Activated naive CD4-positive, alpha-beta T cell treated with Interleukin-2 at 50 U/mL for 16 hours (primary cell): Measurements from ENCODE around the gene ASPHD2.
A peak's percentile ranks its signal among the peaks of the same experiment; 100 is the strongest.
"Not testable (repeated sequence)": the region's sequence is repeated elsewhere in the genome, so short reads cannot be mapped to it uniquely, and the experiment has no call there.

ENCODE experiments used
- DNase-seq: peaks from one replicate; pipeline ENCODE4 v3.0.0-alpha.2; 2020

The ASPHD2 gene, protein sequence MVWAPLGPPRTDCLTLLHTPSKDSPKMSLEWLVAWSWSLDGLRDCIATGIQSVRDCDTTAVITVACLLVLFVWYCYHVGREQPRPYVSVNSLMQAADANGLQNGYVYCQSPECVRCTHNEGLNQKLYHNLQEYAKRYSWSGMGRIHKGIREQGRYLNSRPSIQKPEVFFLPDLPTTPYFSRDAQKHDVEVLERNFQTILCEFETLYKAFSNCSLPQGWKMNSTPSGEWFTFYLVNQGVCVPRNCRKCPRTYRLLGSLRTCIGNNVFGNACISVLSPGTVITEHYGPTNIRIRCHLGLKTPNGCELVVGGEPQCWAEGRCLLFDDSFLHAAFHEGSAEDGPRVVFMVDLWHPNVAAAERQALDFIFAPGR

DNA sequence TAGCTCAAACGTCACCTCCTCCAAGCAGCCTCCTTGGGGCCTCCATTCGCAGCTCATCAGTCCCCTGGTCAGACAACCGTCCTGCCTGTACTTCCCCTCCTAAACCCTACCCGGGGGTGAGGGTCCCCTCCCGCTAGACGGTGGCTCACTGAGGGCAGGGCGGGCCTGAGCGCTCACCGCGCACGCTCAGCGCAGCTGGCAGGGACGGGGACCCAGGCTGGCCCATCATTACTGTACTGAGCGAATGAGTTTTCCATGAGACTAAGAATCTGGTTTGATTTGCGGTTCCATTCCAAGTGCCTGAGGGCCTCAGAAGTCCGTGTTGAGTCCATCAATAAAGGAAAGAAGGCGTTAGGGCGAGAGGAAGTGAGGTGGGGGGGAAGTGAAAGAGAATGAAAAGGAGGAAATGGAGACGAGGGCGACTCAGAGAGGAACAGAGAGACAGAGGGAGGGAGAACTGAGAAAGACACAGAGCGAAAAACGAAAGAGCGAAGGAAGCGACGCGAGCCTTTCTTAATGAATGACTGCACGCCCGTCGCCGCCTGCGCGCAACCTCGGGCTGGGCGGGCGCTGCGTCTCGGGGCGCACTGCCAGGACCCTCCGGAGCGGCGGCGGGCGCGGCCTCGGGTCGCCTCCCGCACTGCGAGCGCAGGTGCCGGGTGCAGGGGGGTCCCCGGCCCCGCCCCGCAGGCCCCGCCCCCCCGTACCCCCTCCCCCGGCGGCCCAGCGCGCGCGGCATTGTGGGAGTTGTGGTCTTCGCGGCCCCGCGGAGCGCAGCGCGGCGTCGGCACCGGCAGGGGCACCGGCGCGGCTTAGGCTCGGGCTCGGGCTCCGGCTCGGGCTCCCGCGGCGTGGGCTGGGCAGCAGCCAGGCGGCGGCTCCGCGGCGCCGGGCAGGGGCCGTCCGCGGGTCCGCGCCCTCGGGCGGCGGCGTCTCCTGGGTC, at the start of gene ASPHD2:
ASPHD2 (plus strand) TSS at position 746 of the 943 bp plus-strand sequence. CDS start 4,356 bp downstream, outside the sequence.
- DNase-seq: peak; percentile 85

DNA sequence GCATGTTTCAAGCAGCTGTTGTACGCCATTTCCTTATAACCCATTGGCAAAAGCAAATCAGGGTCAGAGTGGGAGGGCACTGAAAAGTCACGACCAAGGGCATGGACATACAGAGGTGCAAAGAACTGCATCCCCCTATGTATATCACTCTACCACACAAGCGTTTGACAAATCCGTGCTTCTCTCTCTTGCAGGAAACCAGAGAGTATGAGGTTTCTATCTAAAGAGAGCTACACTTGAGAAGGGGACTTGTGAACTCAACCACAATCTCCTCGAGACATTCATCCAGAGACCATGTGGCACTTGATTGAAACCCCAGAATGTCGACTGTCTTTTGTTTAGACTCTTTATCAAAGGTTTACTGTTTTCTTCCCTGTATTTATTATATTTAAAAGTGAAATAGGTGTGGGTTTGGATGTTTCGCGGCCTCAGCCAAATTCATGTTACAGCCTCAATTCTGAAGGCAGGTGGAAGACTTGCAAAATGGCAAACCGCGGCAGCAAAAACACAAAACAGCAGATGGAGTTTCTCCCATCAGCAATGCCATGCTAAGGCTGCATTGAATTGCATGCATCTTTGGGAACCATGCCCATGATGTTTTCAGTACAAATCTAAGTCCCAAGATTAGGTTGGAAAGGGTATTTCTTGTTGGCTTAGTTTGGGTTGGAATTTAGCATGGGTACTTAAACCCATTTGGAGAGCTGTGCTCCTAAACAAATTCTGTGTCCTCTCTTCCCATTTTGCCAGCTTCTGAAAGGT, 48.8 kb upstream of the ASPHD2 start:
- no peak for DNase-seq

DNA sequence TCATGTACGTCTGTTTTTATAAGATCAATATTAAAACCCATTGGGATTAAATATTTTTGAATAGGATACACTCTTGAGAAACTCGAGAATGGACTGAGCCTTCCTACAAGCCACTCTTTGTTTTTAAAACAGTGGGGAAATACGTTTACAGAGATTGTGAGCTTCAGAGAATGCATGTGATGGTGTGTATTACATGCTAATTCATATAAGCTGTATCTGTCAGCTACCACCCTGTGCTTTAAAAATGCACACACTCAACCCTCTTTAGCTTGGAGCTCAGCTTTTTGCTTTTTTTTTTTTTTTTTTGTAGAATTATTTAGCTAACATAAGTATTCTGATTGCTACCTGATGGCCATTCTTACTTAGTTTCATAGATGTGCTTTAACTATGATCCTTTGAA, 46.3 kb upstream of the ASPHD2 start:
- no peak for DNase-seq

DNA sequence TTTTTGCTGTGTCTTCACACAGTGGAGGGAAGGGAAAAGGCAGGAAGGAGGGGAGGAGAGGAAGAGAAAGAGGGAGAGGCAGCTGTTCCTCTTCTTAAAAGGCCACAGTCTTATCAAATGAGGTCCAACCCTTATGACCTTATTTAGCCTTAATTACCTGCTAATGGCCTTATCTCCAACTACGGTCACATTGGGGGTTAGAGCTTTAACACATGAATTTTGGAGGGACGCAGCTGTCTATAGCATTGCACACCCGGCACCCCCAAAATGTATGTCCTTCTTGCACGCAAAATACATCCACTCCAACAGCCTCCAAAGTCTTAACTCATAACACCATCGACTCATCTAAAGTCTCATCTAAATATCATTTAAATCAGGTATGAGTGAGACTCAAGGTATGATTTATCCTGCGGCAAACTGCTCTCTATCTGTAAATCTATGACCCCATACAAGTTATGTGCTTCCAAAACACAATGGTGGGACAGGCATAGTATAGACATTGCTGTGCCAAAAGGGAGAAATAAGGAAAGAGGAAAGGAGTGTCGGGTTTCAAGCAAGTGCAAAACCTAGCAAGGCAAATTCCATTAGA, 45.0 kb upstream of the ASPHD2 start:
- DNase-seq: no peak

DNA sequence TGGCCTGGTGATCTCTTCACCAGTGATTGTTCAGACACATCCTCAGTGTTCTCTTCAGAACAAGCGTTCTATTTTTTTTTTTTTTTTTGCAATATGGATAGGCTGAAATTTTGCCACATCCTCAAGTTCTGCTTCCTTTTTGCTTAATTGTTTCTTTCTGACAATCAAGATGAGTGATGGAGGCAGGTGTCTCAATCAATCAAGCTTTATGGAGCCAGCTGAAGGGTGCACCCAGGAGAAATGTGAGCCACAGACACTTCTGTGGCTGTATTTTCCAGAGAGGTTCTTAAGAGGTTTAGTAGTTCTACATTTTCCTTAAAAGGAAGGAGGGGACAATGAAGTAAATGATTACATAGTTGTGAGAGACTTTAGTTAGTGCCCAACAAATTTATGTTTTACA, 43.9 kb upstream of the ASPHD2 start:
- DNase-seq: no peak

DNA sequence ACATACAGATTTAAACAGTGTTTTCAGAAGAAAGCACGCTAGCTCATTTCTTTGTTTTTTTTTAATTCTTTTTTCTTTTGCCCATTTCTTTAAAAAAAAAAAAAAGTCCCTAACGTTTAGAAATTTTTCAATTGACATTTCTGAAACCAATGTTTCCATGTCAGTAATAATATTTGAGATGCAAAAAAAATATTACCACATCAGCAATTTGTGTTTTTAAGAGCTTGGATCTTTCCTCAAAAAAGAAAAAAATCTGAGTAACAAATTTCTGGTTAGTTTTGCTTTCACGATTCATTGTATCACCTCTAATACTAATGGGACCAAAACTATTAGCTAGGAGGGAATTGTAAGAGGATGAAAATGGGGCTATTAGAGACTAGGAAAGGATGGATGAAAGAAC, 39.9 kb upstream of the ASPHD2 start:
- no peak for DNase-seq

DNA sequence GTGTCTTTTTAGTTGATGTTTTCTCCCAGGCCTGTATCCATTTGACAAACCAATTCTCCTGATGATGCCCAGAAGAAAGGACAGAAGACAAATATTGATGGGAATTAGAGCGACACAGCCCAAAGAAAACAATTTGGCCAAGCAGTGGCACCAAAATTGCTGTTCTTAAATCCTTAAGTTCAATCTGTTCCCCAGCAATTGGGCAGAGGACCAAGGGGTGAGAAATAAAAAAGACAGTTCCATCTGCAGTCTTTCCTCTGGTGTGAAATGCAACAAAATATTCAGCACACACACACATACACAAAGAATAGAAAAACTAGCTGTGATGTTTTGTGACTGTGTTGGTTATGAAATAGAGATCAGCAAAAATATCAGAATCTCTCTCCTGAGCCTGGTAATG, 38.0 kb upstream of the ASPHD2 start:
- no peak for DNase-seq

DNA sequence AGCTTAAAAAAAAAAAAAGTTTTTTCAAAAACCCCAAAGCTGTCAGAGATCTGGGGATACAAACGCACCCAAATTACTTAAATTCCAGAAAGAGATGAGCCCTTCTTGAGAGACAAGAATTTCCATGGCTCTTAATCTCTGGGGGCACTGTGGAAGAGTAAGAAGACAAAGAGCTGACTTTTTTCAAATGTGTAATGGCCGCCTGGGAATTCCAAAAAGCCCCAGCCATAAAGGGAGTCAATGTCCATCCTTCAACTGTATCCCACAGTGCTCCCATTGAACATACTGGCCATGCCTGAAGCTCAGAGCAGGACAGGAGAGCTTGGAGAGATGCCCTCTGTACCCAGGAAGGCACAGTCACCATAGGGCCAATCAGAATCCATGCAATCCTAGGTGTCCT, 37.4 kb upstream of the ASPHD2 start:
- DNase-seq: no peak

DNA sequence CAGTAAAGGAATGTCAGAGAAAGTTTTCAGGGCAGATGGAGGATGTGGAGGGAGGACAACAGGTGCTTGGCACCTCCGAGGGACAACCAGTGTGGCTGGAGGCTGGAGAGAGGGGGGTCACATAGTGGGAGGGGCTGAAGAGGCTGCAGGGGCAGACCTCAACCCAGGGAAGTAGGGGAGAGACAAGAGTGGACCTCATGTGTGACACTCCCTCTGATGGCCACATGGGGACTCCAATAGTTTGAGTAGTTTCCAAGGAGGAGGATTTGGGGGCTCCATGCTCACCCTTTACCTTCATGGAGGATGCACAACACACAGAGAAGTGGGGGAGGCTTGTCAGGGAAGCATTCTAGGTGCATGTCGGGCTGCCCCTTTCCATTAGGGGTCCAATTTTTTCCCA, 35.1 kb upstream of the ASPHD2 start:
- no peak for DNase-seq

DNA sequence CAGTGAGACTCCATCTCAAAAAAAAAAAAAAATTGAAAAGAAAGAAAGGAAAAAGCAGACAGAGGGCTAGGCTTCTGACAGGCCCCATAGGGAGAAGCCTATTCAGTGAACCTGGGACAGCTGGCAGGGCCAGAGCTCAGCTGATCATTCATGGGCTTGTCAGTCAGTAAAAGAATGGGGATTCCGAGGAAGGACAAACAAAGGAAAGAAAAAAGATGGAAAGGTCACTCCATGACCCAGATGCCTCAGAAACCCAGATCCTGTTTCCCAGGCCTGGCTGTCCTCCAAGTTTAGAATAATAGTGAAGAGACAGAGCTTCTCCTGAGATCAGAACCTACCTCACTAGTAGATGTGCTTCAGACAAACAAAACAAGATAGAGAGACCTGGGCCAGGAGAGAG, 34.3 kb upstream of the ASPHD2 start:
- DNase-seq: no peak

DNA sequence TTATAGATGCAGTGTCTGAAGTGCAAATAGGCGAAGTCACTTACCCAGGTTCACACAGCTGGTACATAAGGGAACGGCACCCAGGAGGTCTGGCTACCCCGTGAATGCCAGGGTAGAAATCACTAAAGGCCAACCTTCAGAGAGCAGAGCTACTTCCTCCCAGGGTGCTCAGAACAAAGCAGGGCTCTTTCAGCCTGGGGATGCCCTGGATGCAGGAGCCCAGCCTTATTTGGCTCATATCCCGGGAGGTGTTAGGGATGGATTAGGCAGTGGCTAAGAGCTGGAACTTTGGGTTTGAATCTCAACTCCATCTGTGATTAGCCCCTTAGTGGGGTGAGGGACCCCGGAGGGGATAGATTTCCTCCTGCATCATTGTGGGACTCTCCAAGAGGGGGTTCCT, 33.1 kb upstream of the ASPHD2 start:
- no peak for DNase-seq

DNA sequence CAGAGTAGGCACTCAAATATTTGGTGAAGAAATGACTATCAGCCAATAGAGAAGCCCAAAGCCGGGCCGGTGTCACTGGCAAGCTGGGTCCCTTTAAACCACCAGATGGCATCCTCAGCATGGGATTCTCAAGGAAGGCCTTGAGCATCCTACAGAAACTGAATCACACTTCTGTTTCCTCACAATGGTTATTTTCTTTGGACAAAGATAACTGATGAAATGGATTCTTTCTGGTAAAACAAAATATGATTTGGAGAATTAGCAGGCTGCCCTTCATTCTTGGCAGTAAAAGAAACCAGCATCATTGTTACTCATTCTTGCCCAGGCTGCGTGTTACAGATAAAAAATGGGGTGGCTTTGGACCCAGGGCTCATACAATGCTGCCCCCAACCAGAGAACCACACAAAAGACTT, 30.3 kb upstream of the ASPHD2 start:
- DNase-seq: peak; percentile 63

DNA sequence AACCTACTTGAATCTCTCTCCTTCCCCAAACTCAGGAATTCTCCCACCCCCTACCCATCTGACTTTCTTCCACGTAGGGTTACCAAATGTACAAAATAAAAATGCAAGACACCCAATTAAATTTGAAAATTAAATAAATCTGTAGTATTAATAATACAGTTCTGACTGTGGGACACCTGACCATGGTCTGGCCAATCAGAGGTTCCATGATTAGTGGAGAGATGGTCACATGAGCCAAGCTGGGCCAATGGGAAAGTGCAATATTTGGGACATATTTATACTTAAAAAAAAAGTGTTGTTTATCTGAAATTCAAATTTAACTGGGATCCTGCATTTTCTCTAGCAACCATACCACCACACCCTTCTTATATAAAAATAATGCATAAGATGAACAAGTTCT, 29.8 kb upstream of the ASPHD2 start:
- no peak for DNase-seq

DNA sequence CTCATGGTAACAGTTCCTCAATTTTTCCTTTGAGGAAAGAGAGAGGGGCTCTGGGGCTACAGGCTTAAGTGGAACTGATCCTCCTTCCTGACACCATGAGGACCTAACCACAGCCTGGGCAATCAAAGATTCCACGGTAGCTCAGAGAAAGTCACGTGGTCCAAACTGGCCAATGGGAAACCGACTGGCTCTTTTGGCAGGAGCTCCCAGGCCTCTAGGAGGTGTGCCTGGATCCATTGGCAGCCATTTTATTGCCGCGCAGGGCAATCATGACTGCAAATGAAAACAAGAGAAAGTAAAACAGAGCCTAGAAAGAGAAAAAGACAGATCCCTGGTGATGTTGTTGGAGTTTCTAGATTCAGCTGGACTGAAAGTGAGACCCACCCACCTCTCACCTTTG, 27.3 kb upstream of the ASPHD2 start:
- DNase-seq: no peak

DNA sequence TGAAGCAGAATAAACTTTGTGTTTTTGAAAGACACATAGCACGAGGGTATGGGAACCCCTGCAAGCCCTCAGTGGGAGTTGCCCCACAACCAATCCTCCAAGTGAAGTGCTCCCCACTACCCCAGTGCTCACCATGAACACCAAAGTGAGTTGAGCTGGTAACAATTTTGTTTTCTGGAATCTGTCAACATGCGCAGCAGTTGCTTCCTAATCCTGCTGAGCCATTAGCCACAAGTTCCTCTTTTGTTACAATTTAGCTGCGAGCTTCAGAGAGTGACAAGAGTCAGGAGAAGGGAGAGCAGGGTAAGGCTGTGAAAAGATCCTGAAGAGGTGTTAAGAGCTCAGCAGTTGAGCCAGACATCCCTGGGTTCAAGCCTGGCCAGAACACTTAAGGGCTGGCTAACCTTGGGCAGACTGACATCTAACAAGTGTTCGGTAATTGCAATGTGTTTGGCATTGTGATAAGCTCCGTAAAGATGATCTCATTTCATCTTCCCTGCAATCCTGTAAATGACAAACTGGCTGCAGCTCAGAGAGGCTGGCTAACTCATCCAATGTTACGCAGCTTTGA, 24.1 kb upstream of the ASPHD2 start:
- DNase-seq: no peak

DNA sequence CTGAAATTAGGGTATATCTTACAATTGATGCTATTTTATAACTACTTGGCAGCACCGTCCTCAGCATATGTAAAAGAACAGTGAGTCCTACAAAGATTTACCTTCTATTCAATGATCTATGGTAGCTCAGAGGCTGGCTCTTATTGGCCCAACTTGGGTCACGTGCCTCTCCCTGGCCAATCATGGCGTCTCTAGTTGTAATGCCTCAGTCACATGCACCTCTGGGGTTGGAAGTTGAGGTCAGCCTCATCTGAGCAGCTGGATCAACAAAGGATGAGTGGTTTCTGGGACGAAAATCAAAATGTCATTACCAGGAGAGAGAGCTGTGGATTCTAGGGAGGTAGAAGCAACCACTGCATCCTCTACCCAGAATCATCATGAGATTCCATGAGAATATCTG, 22.9 kb upstream of the ASPHD2 start:
- no peak for DNase-seq

DNA sequence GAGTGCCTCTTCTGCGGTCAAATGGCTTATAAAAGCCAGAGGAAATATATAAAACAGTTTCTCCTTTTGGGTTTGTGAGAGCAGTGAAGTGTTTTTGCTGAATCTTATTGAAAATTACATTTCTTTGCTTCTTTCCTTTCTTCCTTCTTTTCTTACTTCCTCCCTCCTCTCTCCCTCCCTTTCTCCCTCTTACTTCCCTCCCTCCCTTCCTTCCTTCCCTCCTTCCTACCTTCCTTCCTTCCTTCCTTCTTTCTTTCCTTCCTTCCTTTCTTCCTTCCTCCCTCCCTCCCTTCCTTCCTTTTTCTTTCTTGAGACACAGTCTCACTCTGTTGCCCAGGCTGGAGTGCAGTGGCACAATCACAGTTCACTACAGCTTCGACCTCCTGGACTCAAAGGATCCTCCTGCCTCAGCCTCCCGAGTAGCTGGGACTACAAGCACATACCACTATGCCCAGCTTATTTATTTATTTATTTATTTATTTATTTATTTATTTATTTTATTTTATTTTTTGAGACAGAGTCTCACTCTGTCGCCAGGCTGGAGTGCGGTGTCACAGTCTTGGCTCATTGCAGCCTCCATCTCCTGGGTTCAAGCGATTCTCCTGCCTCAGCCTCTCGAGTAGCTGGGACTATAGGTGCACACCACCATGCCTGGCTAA, 20.4 kb upstream of the ASPHD2 start:
- DNase-seq: not testable (repeated sequence)

DNA sequence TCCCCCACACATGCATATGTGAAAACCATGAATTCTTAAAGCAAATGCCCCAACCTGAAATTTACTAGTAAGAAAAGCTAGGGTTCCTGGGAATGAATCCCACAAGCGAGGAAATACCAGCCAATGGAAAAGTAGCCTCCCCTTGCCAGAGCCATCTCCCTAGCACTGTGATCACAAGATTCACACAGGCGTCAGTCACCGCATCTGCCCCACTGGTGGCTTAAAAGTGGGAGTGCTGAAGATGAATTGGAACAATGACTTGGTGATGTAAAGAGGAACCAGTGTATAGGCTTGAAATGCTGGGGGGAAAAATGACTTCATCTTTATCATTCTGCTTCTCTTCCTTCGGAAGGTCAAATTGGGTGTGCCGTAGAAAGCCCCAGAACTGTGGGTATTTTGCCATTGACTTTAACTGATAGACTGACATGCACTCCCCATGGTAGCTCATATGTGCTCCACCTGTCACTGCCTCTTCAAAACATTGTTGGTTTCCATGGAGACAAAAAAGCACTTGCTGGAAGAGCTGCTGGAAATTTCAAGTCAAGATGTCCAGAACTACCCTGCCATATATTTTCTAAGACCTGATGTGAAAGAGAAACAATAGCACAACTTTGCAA, 19.2 kb upstream of the ASPHD2 start:
- DNase-seq: no peak

DNA sequence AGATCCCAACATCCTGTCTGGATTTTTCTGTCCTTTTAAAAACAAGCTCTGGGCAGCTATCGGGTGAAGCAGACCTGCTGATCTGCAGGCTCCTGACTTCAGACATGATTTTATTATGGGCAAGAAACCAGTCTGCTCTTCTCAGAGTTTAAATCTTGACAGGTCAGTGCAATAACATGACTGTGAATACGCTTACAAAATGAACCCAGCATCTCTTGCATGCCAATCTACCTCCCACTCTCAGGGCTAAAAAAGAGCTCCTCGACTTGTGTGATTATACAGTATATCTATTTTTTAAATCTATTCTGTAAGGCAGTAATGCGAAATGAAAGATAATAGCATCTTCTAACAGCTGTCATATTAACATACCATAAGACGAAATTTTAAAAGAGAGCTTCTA, 18.7 kb upstream of the ASPHD2 start:
- DNase-seq: no peak

DNA sequence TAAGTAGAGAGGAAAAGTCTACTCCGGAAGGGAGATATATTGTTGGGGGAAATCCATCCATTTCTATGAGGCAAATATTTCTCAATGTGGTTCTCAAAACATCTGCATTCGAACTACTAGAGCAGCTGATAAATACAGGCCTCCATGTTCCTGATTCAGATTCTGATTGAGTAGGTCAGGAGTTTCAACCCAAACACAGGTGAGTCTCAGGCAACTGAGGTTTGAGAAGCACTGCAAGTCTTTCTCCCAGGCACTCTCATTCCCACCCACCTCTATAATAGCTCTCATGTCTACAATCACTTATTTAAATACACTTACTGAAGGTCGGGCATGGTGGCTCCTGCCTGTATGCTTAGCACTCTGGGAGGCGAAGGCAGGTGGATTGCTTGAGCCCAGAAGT, 14.7 kb upstream of the ASPHD2 start:
- DNase-seq: no peak

DNA sequence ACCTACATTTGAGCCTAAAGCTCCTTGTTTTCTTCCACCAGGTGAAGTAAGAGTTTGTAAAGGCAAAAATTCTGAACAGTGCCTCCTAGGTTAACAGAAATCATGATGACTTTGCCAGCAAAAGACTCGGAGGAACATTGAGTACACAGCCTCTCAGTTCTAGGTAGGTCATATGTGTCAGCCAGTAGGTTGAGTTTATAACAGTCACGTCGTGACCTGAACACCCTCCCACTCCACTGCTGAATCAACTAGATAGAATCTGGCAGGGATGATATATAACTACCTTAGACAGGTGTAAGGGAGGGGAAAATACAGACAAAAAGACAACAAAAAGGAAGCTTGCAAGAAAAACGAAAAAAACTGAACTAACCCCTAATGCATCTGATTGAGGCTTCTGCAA, 12.8 kb upstream of the ASPHD2 start:
- no peak for DNase-seq
